C1 segment of cervical spinal cord (tissue), 14 donors: Measurements from ENCODE around the gene DTNBP1.
"Not testable (repeated sequence)": the region's sequence is repeated elsewhere in the genome, so short reads cannot be mapped to it uniquely, and the experiment has no call there.

ENCODE experiments used
- DNase-seq, 14 donors: peaks; one replicate each; lab custom pipeline; 2025; lab: John Stamatoyannopoulos, UW

Gene DTNBP1

DNA sequence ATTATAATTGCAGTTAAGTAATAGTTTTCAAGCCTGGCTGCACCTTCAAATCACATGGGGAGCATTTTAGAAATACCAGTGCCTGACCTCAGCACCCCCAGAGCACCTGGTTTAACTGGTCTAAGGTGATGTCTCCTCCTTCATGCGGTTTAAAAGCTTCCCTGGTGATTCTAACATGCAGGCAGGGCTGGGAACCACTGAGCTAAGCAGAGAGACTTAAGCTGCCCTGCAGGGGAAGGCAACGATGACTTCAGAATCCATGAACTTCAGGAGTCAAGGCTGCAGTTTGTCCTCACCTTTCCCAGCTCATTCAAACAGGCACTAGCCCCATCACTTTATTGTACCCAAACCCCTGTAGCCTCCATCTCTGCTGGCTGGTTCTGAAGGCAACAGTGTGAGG is 6.1 kb upstream of the DTNBP1 start:
- no peak for DNase-seq

DNA sequence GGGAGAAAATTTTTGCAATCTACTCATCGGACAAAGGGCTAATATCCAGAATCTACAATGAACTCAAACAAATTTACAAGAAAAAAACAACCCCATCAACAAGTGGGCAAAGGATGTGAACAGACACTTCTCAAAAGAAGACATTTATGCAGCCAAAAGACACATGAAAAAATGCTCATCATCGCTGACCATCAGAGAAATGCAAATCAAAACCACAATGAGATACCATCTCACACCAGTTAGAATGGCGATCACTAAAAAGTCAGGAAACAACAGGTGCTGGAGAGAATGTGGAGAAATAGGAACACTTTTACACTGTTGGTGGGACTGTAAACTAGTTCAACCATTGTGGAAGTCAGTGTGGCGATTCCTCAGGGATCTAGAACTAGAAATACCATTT is 4.1 kb upstream of the DTNBP1 start:
- DNase-seq = not testable (repeated sequence)

DNA sequence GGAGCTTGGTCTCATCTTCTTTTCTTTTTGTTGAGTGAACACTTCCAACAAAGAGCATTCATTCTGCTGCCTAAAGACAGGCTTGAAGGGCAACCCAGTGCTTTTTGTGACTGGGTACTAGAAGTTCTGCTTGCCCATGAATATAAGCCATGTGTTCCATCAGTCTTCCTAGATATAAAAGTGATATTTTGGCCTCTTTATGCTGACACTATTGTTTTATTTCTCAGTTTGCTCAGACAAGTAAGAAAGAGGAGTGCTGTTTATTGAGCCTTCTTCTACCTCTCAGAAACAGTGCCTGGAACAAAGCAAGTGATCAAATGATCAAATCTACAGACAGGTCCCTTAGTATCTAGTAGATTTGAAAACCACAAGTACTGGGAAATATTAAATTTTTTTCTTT is 2.4 kb upstream of the DTNBP1 start:
- no peak for DNase-seq

DNA sequence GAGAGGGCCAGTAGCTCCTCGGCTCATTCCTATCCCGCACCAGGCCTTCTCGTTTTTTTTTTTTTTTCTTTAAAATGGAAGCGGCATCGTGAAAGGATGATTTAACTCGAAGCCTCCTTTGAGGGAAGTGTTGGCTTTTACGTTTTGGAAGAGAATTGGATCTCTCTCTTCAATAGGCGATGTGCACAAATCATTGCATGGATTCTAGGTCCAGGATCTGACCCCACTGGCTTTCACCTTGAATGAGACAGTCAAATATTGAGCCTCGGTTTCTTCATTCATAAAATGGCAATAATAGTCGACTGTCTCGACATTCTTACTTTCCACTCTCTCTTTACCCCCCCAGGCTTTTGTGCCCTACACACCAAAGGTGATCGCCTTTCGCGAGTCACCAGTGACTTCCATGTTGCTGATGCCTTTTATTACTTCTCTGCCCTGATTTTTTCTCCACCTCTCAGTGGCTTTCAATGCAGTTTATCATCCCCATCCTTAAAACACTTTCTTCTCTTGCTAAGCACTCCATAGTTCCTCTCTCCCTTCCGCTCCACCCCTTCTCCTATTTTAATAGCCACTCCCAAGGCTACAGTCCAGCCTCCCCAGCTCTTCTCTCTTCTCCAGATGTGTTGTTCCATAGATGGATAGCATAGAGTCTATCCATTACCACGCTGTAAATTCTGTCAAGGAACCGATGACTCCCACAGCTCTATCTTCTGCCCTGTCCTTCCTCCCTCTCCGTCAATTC is 473 bp upstream of the DTNBP1 start:
- DNase-seq = no peak

DNA sequence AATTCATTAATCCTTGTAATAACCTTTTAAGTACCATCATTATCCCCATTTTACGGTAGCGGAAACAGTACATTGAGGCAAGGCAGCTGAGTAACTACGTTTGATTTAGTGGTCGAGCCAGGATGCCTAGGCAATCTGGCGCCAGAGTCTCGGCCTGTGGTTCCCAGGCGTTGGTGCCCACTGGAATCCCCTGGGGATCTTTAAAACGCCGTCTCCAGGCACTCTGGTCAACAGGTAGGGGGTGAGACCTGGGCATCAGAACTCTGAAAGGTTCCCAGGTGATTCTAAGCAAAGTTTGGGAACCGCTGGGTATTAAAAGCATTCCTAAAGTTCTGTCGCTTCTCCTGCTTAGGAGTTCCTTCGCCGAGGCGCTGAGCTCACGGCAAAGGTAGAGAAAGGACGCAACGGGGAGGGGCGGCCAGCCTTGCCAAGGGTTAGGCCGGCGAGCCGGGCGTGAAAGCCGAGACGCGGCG is 939 bp downstream of the DTNBP1 start:
- no peak for DNase-seq

DNA sequence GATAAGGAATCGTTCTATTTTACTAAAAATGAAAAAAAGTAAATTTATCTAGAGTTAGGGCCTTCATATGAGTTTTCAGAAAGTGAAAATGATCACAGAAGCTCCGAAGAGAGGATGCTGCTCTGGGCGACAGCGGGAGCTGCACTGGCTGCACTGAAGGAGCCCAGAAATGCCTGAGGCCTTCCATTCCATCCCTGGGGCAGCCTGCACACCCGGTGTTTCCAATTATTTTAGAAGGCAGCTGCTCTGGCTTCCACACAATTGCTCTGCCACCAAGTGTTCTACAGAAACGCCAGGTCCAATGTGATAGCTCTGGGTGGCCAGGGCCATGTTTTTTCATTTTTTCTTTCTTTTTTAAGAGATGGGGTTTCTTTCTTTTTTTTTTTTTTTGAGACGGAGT is 3.6 kb downstream of the DTNBP1 start:
- peak in 1 of 14 donors; percentile 13 for DNase-seq

DNA sequence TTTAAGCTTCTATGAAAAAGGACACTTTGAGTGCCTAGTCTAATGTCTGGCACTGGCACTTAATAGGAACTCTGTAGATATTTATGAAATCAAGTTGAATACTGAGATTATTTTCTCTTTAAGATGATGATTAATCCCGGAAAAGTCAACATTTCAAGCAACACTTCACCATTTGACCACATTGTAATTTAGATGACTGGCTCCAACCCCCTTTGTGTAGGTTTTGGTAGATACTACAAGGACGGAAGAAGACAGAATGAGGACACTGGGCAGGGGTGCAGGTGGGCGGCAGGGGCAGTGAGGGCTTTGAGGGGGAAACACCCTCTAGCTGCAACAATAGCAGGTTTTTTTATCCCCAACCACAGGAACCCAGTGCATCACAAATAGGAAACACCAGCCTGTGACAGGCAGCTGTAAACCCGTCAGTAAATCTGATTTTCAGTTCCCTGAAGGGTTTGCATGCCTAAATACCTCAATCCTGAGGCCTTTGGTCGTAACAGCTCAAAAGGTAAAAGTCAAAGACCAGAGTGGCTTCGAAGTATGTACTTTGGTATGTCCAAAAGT is 4.6 kb downstream of the DTNBP1 start:
- no peak for DNase-seq

DNA sequence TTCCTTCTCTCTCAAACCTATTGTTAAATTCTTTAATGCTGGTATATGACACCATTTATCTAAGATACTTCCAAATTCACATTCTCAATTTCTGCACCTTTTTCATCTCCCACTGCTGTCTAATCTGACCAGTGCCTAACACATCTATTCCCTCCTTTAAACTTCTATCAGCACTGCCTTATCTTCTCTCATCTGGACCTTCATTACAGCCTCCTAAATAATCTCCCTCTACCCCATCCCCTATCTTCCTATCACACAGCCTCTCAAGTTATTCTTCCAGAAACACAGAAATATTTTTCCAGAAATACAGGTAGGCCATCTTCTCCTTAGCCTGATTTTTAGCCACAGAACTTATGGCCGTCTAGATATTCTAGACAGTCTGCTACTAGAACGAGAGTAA is 5.5 kb downstream of the DTNBP1 start:
- no peak for DNase-seq

DNA sequence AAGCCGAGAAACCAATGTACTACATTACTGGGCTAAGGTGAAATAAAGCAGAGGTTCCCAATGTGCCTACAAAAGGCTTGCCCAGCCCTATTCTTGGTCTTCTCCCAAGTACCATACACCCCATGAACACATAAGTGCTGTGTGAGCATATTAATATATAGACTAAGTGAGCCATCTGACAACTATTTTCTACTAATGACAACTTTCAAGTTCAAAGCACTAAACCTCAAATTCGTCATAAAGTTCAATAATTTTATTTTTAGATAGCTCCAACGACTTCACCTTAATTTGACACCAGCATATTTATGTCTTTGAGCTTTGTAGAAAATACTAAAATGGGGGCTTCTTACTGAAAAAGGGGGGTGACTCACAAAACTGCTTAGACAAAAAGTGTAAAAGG is 6.7 kb downstream of the DTNBP1 start:
- no peak for DNase-seq

DNA sequence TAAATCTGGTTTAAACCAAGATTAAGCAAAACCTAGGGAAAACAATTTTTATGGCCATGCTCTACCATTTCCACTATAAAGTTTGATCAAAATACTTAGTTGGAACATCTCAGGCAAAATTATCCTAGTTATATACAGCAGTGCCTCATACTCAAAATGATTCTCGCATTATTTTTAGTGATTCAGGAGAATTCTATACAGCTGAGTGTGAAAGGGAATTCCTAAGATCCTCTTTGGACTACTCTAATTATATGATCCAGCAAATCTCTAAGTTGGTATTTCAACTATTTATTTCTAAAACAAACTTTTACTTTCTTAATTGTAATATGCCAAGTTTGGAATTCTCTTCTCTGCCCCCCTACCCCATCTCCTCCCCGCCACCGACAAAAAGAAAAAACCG is 8.6 kb downstream of the DTNBP1 start:
- DNase-seq = no peak

DNA sequence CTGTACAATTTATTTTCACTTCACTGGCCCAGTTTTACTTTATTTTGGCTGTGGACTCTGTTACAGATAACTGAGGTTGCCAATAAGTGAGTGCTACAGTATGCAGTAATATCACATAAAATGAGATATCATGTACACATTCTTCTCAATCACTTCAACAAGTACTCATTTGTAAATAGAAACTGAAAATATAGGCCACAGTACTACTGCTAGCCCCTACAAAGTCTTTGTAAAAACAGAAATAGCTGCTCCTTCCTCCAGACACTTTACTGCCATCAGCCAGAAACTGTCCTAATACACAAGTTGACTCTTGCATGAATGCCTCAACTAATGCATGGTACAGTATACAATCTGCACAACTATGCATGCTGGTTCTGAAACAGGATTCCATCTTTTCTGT is 9.2 kb downstream of the DTNBP1 start:
- DNase-seq = no peak

DNA sequence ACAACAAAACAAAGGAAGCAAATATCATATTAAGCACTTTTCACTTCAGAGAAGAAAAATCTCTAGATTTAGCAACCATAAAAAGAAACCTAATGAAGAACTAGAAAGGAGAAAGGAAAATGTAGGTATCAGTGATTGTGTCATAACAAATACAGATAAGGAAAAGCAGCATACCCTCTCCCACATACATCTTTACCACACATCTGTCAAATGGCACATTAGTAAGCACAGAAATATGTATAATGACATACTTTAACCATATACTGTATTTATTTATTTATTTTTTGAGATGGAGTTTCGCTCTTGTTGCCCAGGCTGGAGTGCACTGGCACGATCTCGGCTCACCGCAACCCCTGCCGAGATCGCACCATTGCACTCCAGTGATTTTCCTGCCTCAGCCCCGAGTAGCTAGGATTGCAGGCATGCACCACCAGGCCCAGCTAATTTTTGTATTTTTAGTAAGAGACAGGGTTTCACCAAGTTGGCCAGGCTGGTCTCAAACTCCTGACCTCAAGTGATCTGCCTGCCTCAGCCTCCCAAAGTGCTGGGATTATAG is 12.7 kb downstream of the DTNBP1 start:
- DNase-seq = not testable (repeated sequence)

DNA sequence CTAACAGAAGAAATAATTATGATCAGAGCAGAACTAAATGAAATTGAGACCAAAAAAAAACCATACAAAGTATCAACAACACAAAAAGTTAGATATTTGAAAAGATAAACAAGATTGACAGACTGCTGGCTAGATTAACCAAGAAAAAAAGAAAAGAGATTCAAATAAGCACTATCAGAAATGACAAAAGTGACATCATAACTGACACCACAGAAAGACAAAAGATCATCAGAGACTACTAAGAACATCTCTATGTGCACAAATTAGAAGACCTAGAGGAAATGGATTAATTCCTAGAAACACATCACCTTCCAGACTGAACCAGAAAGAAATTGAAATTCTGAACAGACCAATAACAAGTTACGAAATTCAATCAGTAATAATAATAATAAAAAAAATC is 17.9 kb downstream of the DTNBP1 start:
- DNase-seq = no peak

DNA sequence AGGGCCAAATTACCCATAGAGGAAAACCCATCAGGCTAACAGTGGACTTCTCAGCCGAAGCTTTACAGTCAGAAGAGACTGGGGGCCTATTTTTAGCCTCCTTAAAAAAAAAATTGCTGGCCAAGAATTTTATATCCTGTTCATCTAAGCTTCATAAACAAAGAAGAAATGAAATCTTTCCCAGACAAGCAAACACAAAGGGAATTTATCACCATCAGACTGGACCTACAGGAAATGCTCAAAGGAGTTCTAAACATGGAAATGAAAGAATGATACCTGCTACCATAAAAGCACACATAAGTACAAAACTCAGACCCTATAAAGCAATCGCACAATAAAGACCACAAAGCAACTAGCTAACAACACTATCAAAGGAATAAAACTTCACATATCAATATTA is 19.3 kb downstream of the DTNBP1 start:
- DNase-seq = no peak

DNA sequence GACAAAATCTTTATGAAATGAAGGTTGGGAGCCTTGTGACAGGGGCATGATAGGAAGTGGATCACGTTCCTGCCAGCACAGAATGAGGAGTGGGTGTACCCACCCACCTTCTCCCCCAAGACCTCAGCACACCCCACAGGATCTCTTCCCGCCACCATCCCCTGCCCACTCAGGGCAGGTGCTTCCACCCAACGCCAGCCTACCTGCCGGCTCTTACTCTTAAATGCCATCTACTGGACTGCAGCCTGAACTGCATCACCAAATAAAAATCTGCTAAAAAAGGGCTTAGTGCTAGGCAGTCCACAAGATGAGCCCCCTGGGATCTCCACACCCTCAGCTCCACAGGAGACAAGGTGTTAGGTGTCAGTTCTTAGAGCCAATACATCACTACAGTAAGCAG is 20.6 kb downstream of the DTNBP1 start:
- DNase-seq = no peak

DNA sequence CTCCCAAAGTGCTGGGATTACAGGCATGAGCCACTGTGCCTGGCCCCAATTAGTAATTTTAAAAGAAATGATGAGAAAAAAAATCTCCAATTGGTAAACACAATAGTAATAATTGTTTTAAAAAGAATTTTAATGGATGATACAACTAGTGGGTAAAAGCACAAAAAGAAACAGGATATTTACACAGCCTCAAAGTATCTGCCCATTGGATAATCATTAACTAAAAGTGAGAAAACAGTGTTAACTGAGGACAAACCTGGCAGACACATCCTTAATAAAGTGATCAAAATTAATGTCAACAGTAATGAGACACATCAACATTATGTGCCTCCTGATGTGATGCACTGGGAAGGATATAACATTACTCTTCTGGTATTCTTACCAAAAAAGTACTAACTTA is 24.5 kb downstream of the DTNBP1 start:
- no peak for DNase-seq

DNA sequence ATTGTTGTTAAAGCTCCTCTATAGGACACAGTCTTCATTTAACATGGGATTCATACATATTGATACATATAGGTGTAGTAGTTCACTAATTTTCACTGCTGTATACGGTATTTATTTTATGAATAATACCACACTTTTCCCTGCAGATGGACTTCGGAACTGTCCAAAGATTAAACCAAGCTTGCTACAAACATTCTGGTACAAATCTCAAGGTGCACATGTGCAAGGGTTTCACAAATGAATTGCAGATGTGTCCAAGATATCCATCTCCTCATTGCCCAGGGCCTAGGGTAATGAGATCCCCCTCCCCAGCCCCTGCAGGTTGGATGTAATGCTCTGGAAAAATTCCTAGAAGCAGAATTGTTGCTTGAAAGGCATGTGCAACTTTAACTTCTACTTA is 31.4 kb downstream of the DTNBP1 start:
- no peak for DNase-seq

DNA sequence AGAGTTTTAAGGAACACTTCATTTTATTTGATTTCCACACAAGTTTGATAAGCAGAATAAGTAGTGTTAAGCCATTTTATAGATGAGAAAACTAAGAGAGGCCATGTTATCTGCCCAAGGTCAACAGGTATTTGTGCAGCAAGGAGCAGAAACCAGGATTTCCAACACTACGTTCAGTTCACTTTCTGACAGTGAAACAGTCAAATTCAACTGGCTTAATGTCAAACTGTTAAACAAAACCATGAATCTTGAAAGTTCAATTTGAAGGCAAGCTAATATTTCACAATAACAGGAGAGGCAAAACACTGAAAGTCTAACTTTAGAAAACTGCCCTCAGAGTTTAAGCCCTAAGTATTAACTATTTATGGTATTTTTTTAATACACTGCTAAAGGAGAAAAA is 32.6 kb downstream of the DTNBP1 start:
- DNase-seq = no peak

DNA sequence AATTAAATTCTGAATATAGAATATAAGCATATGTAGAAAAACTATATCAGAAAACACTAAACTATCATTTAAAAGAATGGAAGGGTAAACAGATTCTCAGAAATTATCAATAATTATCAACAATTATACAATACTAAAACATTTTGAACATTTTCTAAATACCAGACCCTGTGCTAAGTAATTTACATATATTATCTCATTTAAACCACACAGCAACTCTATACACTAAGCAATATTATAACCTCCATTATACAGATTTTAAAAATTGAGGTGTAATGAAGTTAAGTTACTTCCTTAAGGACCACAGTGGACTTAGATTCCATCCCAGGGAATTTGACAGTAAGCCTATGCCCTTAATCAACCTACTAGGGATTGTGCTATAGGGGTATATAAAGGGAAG is 33.3 kb downstream of the DTNBP1 start:
- DNase-seq = no peak

DNA sequence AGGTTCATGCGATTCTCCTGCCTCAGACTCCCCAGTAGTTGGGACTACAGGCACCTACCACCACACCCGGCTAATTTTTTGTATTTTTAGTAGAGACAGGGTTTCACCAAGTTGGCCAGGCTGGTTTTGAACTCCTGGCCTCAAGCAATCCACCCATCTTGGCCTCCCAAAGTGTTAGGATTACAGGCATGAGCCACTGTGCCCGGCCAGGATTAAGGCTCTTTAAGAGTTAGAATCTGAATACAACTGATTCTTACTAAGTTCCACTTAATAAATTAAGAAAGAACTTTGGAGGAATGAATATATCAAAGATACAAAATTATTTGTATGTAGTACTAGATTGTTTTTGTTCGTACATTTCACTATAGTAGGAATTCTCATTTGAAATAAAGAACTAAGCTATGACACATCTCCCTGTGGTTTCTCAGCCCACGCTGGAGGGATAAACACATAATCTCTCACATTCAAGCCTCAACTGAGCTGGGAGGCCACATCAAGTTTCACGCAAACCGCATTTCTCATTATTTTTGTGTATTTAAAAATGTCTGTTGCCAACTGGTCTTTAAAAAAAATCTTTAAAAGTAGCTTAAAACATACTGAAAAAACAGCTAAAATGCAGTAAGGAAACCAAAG is 34.2 kb downstream of the DTNBP1 start:
- DNase-seq = no peak

DNA sequence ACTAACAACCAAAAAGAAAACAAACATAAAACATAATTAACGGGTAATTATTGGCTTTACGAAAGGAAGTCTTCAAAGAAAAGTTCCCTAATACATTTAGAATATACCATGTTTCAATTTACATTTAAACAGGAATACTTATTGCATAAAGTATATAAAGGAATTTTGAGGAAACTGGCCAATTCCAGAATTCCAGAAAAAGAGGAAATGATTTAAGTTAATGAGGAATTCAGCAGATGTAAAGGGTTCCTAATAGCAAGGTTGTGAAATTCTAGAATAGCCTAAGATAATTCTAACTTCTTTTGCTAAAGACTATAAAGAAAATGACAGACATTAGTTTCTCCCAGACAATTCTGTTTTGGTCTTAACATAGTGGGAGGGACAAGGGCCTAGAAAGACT is 35.0 kb downstream of the DTNBP1 start:
- no peak for DNase-seq

DNA sequence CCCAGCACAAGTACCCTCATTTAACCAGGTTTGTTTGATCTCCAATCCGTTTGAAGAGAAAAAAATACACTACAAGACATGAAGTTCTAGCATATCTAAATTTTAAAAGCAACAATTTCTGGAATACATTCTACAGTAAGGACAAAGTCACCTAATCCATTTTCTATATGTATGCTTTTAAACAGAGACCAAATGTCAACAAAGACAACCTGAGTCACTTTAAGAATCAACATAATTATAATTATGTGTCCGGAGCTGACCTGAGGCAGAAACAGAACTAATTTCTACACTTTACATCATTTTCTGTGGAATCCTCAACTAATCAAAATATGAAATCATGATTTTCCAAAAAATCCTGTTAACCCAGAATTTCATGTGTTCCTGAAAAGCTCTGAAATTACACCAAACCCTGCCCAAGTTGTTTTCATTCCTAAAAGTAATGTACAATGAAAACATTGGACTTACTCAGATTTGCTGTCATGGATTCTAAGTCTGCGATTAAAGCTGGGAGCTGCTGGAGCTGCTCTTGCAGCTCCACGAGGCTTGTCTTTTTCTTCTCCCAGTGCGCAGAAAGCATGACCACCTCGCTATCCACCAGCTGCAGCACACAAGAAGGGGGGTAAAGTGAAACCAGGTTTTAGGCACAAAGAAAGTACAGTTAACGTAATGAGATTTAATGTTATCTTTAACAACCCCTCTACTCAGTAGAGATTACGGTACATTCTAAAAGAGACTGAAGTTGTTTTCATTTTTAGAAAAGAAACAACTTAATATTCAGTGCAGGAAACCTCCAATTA is 35.8 kb downstream of the DTNBP1 start:
- DNase-seq = no peak
